ENCODE results near the gene MAP2K3.

DNA sequence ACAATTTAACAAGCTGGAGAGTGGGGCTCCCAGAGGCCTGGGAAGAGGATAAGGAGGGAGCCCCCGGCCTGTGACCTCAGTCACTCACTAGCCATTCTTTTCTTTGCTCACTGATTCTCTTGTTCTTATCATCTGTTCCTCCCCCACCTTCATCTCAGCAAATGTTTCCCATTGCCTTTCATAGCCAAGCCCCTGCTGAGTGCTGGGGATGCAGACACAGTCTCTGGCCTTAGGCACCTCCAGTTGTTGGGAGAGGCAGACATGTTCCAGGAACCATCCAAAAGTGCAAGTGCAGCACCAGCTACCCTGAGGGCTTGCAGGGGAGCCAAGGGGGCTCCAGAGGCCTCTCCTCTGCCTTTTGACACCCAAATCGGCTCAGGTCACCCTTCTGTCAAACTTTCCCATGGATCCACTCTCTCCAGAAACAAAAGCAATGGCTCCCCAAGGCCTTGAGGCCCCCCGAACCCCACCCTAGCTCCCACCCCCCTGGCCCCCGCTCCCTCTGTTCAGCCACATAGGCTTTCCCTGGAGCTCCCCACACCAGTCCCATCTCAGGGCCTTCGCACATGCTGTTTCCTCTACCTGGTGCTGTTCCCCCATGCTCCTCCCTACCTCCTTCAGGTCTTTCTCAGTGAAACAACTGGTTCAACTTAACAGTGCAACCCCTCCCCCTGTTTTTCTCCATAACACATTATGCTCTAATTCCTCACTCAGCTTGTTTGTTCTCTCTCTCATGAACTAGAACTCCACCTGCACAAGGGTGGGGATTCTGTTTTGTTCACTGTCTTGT, 76.7 kb downstream of the MAP2K3 start:
- TF ChIP-seq, protein P1, sequence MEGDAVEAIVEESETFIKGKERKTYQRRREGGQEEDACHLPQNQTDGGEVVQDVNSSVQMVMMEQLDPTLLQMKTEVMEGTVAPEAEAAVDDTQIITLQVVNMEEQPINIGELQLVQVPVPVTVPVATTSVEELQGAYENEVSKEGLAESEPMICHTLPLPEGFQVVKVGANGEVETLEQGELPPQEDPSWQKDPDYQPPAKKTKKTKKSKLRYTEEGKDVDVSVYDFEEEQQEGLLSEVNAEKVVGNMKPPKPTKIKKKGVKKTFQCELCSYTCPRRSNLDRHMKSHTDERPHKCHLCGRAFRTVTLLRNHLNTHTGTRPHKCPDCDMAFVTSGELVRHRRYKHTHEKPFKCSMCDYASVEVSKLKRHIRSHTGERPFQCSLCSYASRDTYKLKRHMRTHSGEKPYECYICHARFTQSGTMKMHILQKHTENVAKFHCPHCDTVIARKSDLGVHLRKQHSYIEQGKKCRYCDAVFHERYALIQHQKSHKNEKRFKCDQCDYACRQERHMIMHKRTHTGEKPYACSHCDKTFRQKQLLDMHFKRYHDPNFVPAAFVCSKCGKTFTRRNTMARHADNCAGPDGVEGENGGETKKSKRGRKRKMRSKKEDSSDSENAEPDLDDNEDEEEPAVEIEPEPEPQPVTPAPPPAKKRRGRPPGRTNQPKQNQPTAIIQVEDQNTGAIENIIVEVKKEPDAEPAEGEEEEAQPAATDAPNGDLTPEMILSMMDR (optimal IDR thresholded peaks at IDR 0.05 in 1 of 3, IDR thresholded peaks at IDR 0.05 in 1 of 3, conservative IDR thresholded peaks at IDR 0.05 in 1 of 3; ENCODE audit: extremely low read depth in 1 of 3, insufficient read depth in 2 of 3, low read length in 3 of 3): no peak
- no peak for TF ChIP-seq EZH2 (IDR thresholded peaks at IDR 0.05; ENCODE audit: low read length)
